HG02623 (cell line): Measurements from ENCODE around the gene HPX.
"Not testable (repeated sequence)": the region's sequence is repeated elsewhere in the genome, so short reads cannot be mapped to it uniquely, and the experiment has no call there.

Experiments used
- ATAC-seq: cut with Tn5 transposase; IDR thresholded peaks from one replicate; pipeline ENCODE4 v1.9.1; 2021; ENCODE audit warnings: moderate library complexity; ENCODE audit not compliant: unreplicated experiment

The HPX gene

GRCh38 chr11:6393989-6394670 is 46.7 kb downstream of the HPX start:
- ATAC-seq = no peak

DNA sequence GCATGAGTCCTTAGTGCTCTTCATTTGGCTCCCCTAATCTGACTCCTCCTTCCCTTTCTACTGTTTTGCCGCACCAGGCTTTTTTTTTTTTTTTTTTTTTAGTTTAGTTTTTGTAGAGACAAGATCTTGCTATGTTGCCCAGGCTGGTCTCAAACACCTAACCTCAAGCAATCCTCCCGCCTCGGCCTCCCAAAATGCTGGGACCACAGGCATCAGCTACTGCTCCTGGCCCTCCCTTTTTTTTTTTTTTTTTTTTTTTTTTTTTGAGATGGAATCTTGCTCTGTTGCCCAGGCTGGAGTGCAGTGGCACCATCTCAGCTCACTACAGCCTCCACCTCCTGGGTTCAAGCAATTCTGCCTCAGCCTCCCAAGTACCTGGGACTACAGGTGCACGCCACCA is 48.5 kb downstream of the HPX start:
- ATAC-seq = not testable (repeated sequence)

GRCh38 chr11:6391537-6392134 is 49.2 kb downstream of the HPX start:
- no peak for ATAC-seq

- ATAC-seq = no peak
Observed at GRCh38 chr11:6390718-6391469, 49.9 kb downstream of the HPX start.

DNA sequence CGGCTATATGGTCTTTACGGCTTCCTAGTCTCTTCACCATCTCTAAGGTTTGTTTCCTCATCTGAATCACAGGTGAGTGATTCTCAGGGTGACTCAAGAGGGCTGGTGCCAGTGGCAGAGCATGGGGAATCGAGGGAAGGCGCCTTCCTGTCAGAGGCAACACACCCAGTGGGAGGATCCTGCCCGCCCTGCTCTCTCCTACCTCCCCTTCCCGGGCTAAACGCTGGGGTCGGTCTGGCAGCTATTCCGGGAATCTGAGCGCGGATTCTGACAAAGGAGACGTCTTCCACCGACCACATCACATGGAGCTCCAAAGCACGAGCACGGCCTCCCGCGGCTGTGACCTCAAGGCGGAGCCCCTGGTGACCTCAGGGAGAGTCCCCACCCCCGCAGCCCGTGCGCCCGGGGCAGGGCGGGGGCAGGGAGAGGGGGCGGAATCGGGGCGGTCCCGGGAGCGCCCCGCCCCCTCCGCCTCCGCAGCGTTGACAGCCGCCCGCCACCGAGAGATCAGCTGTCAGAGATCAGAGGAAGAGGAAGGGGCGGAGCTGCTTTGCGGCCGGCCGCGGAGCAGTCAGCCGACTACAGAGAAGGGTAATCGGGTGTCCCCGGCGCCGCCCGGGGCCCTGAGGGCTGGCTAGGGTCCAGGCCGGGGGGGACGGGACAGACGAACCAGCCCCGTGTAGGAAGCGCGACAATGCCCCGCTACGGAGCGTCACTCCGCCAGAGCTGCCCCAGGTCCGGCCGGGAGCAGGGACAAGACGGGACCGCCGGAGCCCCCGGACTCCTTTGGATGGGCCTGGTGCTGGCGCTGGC is 50.7 kb downstream of the HPX start, which contains the start of gene SMPD1:
TSS of gene SMPD1 (plus strand) at position 570 of the 813 bp plus-strand sequence. CDS start at position 695, 125 bp downstream.
- ATAC-seq = peak; percentile 95

GRCh38 chr11:6388748-6389147 is 52.0 kb downstream of the HPX start:
- ATAC-seq = no peak

DNA sequence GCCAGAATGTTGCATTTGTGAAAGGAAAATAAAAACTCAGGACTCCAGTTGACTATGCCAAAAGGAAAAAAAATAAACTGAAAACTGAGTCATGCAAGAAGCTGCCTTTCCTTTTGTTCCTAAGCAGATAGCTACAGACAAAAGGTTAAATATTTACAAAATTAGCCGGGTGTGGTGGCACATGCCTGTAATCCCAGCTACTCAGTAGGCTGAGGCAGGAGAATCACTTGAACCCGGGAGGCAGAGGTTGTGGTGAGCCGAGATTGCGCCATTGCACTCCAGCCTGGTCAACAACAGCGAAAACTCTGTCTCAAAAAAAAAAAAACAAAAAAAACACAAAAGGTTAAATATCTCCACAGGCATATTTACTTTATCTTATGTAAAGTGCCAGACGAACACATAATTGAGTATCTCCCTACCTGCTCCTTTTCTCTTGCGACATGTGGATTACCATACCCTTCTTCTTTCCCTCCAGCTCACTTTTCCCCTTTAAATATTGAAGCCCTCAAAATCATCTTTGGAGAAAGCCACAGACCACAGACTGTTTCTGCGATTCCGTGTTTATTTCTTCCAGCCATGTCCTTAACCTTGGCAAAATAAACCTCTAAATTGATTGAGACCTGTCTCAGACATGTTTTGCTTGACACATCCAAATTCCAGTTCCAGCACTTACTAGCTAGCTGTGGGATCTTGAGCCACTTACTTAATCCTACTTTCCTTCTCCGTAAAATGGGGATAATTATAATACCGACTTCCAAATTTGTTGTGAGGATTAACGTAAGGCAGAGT is 52.8 kb downstream of the HPX start:
- ATAC-seq = no peak

DNA sequence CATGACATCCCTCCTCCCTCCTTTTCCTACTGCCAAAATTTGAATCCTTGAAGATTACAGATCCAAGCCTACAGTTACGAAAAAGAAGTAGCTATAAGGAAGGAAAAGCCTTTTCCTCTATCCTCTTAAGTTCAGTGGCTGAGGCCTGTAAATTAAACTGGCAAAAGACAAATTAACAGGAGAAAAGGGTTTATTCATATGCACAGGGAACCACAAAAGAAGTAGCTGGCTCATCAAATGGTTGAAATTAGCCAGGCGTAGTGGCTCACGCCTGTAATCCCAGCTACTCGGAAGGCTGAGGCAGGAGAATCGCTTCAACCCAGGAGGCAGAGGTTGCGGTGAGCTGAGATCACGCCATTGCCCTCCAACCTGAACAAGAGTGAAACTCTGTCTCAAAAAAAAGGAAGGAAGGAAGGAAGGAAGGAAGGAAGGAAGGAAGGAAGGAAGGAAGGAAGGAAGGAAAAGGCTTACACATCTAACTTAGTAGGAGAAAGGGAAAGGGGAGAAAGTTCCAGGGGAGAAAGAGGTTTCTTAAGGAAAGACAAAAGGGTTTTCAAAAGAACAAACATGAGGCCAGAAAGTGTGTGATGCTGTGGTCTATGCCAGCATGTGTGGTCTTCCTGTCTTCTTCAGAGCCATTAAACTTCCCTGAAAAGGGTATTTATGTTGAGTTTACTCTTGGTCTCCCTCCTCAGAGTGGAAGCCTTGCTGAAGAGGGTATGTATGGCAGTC is 55.6 kb downstream of the HPX start:
- no peak for ATAC-seq
